Karpas-422 (cell line): Measurements from ENCODE around the gene SLCO3A1. TPM values are rescaled to one million over a fixed set of nuclear protein-coding genes. Genes with fewer than 3 reads are reported as not detected.

Experiments
- DNase-seq: peaks from one replicate; pipeline ENCODE4 v3.0.0-alpha.2; 2015
- H2AFZ ChIP-seq: fragments of 200-600 bp; sonication (generic); 2 replicates; pipeline ENCODE4 v1.6.1; 2014; ENCODE audit warnings: antibody characterized with exemption, low read length, mixed read lengths
- H3K27ac ChIP-seq: fragments of 200-600 bp; sonication (generic); 2 replicates; pipeline ENCODE4 v1.5.1; 2014; ENCODE audit warnings: mild to moderate bottlenecking, low read length, moderate library complexity
- H3K27me3 ChIP-seq: fragments of 200-600 bp; sonication (generic); 2 replicates; pipeline ENCODE4 v1.6.1; 2014; ENCODE audit warnings: low read length, mixed read lengths
- H3K36me3 ChIP-seq: fragments of 200-600 bp; sonication (generic); 2 replicates; pipeline ENCODE4 v1.6.1; 2014; ENCODE audit warnings: low read length, mixed read lengths; ENCODE audit not compliant: insufficient read depth
- H3K4me1 ChIP-seq: fragments of 200-600 bp; sonication (generic); 2 replicates; pipeline ENCODE4 v1.6.1; 2014; ENCODE audit warnings: mild to moderate bottlenecking, low read length, mixed read lengths
- H3K4me2 ChIP-seq: fragments of 200-600 bp; sonication (generic); 2 replicates; pipeline ENCODE4 v1.6.1; 2014; ENCODE audit warnings: low read length, low read depth, mild to moderate bottlenecking; ENCODE audit not compliant: poor library complexity, severe bottlenecking
- H3K4me3 ChIP-seq: fragments of 200-600 bp; sonication (generic); 2 replicates; pipeline ENCODE4 v1.5.1; 2014; ENCODE audit warnings: mild to moderate bottlenecking, antibody characterized with exemption, low read length, mixed read lengths
- H3K79me2 ChIP-seq: fragments of 200-600 bp; sonication (generic); 2 replicates; pipeline ENCODE4 v1.6.1; 2014; ENCODE audit warnings: mild to moderate bottlenecking, low read length, mixed read lengths
- H3K9ac ChIP-seq: fragments of 200-600 bp; sonication (generic); 2 replicates; pipeline ENCODE4 v1.6.0; 2014; ENCODE audit warnings: low read length
- H3K9me2 ChIP-seq: fragments of 200-600 bp; sonication (generic), shearing (Covaris generic); replicated peaks from 2 replicates; pipeline ENCODE4 v1.6.0; 2014; ENCODE audit warnings: mild to moderate bottlenecking, low read length, moderate library complexity; ENCODE audit not compliant: insufficient read depth
- H3K9me3 ChIP-seq: fragments of 300-700, 200-600 bp; sonication (generic); 2 replicates; pipeline ENCODE4 v1.6.1; 2014; ENCODE audit warnings: low read length, mixed read lengths
- H4K20me1 ChIP-seq: fragments of 200-600 bp; sonication (generic); 2 replicates; pipeline ENCODE4 v1.6.1; 2014; ENCODE audit warnings: mild to moderate bottlenecking, antibody characterized with exemption, low read length, low read depth; ENCODE audit not compliant: insufficient read depth
- total RNA-seq: library from RNA; depleted of rRNA; stranded (reverse); fragments of >200 nt; shearing (Covaris generic); gene quantifications from 2 replicates; pipeline ENCODE4 v1.2.3, GENCODE V29; 2014; ENCODE audit warnings: low replicate concordance

SLCO3A1 gene
- total RNA-seq, 1 experiment from 2014 or later = 36.2 TPM

GRCh38 chr15:92092289-92093105 lies 239.0 kb downstream of the SLCO3A1 start:
- Histone ChIP-seq H4K20me1 (peaks cover 6% of the 10 kb centered on the region), H3K27ac (no peak overlapping the region), H3K79me2 (peaks cover 76% of the 10 kb centered on the region), H3K9me2 (no peaks in the 10 kb centered on the region), H3K4me2 (no peak overlapping the region), H3K4me3 (no peak overlapping the region), H3K27me3 (no peaks in the 10 kb centered on the region), H3K36me3 (no peaks in the 10 kb centered on the region), H3K9me3 (no peaks in the 10 kb centered on the region), H3K4me1 (peaks cover 6% of the 10 kb centered on the region), H3K9ac (no peak overlapping the region), H2AFZ (no peak overlapping the region)
- DNase-seq = no peak

- Histone ChIP-seq H4K20me1 (no peaks in the 10 kb centered on the region; the same call in 1 of the 2 replicates), H3K27ac (no peak overlapping the region), H3K79me2 (peaks cover 74% of the 10 kb centered on the region), H3K36me3 (0 out of 2 replicates have a peak, but pooled peaks cover 3% of the 10 kb centered on the region), H3K4me3 (no peak overlapping the region), H3K9ac (no peak overlapping the region), H2AFZ (no peak overlapping the region), H3K9me3 (no peaks in the 10 kb centered on the region), H3K4me1 (peaks cover 20% of the 10 kb centered on the region), H3K4me2 (no peak overlapping the region), H3K9me2 (no peaks in the 10 kb centered on the region), H3K27me3 (no peaks in the 10 kb centered on the region)
- no peak for DNase-seq
Measured at GRCh38 chr15:92095693-92096092, 242.2 kb downstream of the SLCO3A1 start.

- Histone ChIP-seq H3K4me2 (no peak overlapping the region), H2AFZ (no peak overlapping the region), H3K4me3 (no peak overlapping the region), H3K9ac (no peak overlapping the region), H3K27me3 (no peaks in the 10 kb centered on the region), H3K4me1 (peaks cover 37% of the 10 kb centered on the region), H3K9me3 (no peaks in the 10 kb centered on the region), H3K27ac (no peak overlapping the region), H3K36me3 (0 out of 2 replicates have a peak, but pooled peaks cover 3% of the 10 kb centered on the region), H3K79me2 (peaks cover 66% of the 10 kb centered on the region), H4K20me1 (no peaks in the 10 kb centered on the region; the same call in 1 of the 2 replicates), H3K9me2 (no peaks in the 10 kb centered on the region)
- DNase-seq = peak; percentile 85
Measured at GRCh38 chr15:92097474-92098178, 244.1 kb downstream of the SLCO3A1 start.

- H3K79me2 ChIP-seq = peaks cover 56% of the 10 kb centered on the region
- no peaks in the 10 kb centered on the region for H3K27me3 ChIP-seq
- H3K4me2 ChIP-seq = no peak overlapping the region
- H4K20me1 ChIP-seq = no peaks in the 10 kb centered on the region
- H3K4me3 ChIP-seq = no peak overlapping the region
- no peak overlapping the region for H3K9ac ChIP-seq
- no peak overlapping the region for H2AFZ ChIP-seq
- no peak for DNase-seq
- no peak overlapping the region for H3K27ac ChIP-seq
- H3K4me1 ChIP-seq = peaks cover 37% of the 10 kb centered on the region
- H3K9me3 ChIP-seq = no peaks in the 10 kb centered on the region
- H3K36me3 ChIP-seq = 0 out of 2 replicates have a peak, but pooled peaks cover 3% of the 10 kb centered on the region
- H3K9me2 ChIP-seq = no peaks in the 10 kb centered on the region
Measured at GRCh38 chr15:92098869-92099268, 245.4 kb downstream of the SLCO3A1 start.

GRCh38 chr15:92100301-92100700 lies 246.8 kb downstream of the SLCO3A1 start:
- Histone ChIP-seq H2AFZ (no peak overlapping the region), H4K20me1 (no peaks in the 10 kb centered on the region), H3K27ac (no peak overlapping the region), H3K79me2 (peaks cover 49% of the 10 kb centered on the region), H3K9ac (no peak overlapping the region), H3K4me2 (no peak overlapping the region), H3K36me3 (0 out of 2 replicates have a peak, but pooled peaks cover 3% of the 10 kb centered on the region), H3K9me3 (no peaks in the 10 kb centered on the region), H3K27me3 (no peaks in the 10 kb centered on the region), H3K4me1 (peaks cover 37% of the 10 kb centered on the region), H3K9me2 (no peaks in the 10 kb centered on the region), H3K4me3 (no peak overlapping the region)
- no peak for DNase-seq

GRCh38 chr15:92100751-92101150 lies 247.2 kb downstream of the SLCO3A1 start:
- Histone ChIP-seq H3K27ac (no peak overlapping the region), H3K79me2 (peaks cover 49% of the 10 kb centered on the region), H3K27me3 (no peaks in the 10 kb centered on the region), H2AFZ (no peak overlapping the region), H3K4me1 (peaks cover 37% of the 10 kb centered on the region), H3K4me3 (no peak overlapping the region), H3K36me3 (0 out of 2 replicates have a peak, but pooled peaks cover 3% of the 10 kb centered on the region), H3K4me2 (no peak overlapping the region), H3K9me2 (no peaks in the 10 kb centered on the region), H4K20me1 (no peaks in the 10 kb centered on the region), H3K9me3 (no peaks in the 10 kb centered on the region), H3K9ac (no peak overlapping the region)
- DNase-seq = no peak

GRCh38 chr15:92101708-92102394 lies 248.3 kb downstream of the SLCO3A1 start:
- Histone ChIP-seq H3K9me3 (no peaks in the 10 kb centered on the region), H3K79me2 (peaks cover 47% of the 10 kb centered on the region), H2AFZ (no peak overlapping the region), H3K4me2 (peak overlapping the region; percentile 20), H3K4me1 (peaks cover 37% of the 10 kb centered on the region), H3K9ac (no peak overlapping the region), H3K27me3 (no peaks in the 10 kb centered on the region), H3K27ac (peak overlapping the region; percentile 46), H3K4me3 (no peak overlapping the region), H4K20me1 (no peaks in the 10 kb centered on the region), H3K36me3 (peaks cover 3% of the 10 kb centered on the region; the same call in 1 of the 2 replicates), H3K9me2 (no peaks in the 10 kb centered on the region)
- DNase-seq = no peak

GRCh38 chr15:92102395-92102755 lies 248.9 kb downstream of the SLCO3A1 start:
- Histone ChIP-seq H3K4me1 (peaks cover 32% of the 10 kb centered on the region), H3K79me2 (peaks cover 41% of the 10 kb centered on the region), H4K20me1 (no peaks in the 10 kb centered on the region), H3K36me3 (peaks cover 3% of the 10 kb centered on the region; the same call in 1 of the 2 replicates), H3K9me3 (no peaks in the 10 kb centered on the region), H3K4me3 (no peak overlapping the region), H3K27me3 (no peaks in the 10 kb centered on the region), H2AFZ (no peak overlapping the region), H3K9ac (no peak overlapping the region), H3K4me2 (no peak overlapping the region), H3K9me2 (no peaks in the 10 kb centered on the region), H3K27ac (peak overlapping the region; percentile 46)
- DNase-seq = no peak
